Epithelial cell of proximal tubule (primary cell): ENCODE data around the gene SRGAP3. TPM values are rescaled to one million over a fixed set of nuclear protein-coding genes. Genes with fewer than 3 reads are reported as not detected.

ENCODE experiments used
- DNase-seq: peaks from one replicate; pipeline ENCODE4 v3.0.0-alpha.2; 2011; ENCODE audit warnings: low read depth
- H3K4me3 ChIP-seq: 2 replicates; pipeline ENCODE4 v1.5.1; 2011; ENCODE audit warnings: low read depth, mild to moderate bottlenecking, low read length
- total RNA-seq: library from RNA; depleted of rRNA; stranded (reverse); fragments of >200 nt; gene quantifications from 2 replicates; pipeline ENCODE4 v1.2.3, GENCODE V29; 2015
- TF ChIP-seq, protein P1 (sequence below): conservative IDR thresholded peaks from 2 replicates; pipeline ENCODE4 v1.5.1; 2012; ENCODE audit warnings: low read depth, mild to moderate bottlenecking, low read length

SRGAP3 gene
- total RNA-seq, 1 donor from 2014 or later: 3.4 TPM

DNA sequence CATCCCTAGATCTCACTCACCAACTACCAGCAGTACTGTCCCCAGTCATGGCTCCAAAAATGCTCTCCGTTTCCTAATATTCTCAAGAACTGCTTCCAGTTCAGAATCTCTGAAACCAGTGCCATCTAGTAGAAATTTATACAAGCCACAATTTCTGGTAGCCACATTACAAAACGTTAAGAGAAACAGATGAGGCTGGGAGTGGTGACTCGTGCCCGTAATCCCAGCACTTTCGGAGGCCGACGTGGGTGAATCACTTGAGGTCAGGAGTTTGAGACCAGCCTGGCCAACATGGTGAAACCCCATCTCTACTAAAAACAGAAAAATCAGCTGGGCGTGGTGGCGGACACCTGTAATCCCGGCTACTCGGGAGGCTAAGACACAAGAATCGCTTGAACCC lies 207.8 kb downstream of the SRGAP3 start:
- no peak for DNase-seq
- no peak overlapping the region for H3K4me3 ChIP-seq
- TF ChIP-seq, protein P1, sequence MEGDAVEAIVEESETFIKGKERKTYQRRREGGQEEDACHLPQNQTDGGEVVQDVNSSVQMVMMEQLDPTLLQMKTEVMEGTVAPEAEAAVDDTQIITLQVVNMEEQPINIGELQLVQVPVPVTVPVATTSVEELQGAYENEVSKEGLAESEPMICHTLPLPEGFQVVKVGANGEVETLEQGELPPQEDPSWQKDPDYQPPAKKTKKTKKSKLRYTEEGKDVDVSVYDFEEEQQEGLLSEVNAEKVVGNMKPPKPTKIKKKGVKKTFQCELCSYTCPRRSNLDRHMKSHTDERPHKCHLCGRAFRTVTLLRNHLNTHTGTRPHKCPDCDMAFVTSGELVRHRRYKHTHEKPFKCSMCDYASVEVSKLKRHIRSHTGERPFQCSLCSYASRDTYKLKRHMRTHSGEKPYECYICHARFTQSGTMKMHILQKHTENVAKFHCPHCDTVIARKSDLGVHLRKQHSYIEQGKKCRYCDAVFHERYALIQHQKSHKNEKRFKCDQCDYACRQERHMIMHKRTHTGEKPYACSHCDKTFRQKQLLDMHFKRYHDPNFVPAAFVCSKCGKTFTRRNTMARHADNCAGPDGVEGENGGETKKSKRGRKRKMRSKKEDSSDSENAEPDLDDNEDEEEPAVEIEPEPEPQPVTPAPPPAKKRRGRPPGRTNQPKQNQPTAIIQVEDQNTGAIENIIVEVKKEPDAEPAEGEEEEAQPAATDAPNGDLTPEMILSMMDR: no peak

DNA sequence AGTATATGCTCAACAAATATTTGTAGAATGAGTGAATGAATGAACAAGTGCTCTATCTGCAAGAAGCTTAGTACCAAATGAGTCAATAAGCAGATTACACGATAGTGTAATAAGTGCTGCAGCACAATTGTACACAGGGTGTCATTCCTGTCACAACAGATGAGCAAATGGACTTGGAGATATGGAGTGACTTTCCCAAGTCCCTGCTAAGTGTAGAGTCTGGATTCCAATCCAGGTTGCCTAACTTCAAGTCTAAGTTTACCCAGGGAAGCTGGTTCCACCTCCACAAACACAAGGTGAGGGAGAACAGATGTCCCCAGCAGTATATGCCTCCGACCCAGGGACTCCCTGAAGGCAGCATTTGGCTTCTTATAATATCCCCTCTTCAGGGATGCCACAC lies 208.4 kb downstream of the SRGAP3 start:
- TF ChIP-seq, protein P1: no peak
- DNase-seq: no peak
- no peak overlapping the region for H3K4me3 ChIP-seq

DNA sequence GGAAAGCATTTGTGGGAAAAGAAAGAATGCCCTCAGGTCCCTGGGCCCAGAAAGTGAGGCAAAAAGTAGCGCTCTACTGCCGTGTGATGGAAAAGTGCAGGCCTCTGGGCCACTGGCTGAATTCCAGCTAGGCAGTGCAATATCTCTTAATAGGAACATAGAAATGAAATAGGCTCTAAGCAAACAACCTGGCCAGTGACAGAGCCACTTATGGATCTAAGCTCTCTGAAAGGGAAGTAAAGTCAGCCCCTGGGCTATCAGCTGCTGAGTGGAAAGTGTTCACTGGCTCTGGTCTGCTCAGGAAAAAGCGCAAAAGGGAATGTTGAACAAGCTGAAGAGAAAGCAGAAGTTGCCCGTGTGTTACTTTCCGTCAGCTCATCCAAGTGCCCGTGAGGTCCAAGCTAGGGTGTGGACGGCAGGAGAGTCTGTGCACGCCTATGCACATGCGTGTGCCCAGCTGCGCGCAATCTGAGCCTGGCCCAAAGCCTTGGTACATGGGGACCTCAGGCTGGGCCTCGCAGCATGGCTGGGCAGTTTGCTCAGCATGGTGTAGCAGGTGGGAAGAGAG lies 212.2 kb downstream of the SRGAP3 start:
- TF ChIP-seq, protein P1: no peak
- no peak for DNase-seq
- H3K4me3 ChIP-seq: no peak overlapping the region

DNA sequence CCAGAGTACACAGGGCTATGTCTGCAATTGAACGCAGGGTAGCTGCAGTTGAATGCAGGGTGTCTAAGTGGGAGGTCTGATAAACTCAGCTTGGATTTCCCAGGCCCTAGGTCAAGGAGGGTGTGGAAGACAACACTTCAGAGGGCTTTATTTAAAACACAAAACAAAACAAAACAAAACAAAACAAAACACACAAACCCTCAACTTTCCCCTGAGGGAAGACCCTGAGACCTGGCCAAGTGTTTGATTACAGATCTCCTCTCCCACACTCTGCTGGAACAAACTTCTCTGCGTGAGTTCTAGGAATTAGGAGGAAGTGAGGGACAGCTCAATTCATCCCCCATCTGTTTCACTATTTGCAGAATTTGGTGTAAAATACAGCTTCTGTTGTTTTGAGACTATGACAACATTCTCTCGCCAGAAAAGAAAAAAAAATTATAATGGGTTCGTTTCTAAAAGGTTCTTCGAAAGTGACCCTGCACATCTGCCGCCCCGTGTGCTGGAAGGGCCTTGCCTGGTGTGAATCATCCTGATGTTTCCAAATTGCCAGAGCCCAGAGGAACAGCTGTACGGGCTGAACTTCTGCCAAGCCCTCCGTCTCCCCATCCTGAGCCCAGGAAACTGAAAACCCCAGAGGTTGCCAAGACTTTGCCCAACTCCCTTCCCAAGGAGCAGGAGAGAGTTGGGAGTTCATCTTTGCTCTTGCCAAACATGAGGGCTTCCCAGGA lies 212.9 kb downstream of the SRGAP3 start:
- H3K4me3 ChIP-seq: no peak overlapping the region
- DNase-seq: no peak
- TF ChIP-seq, protein P1: no peak

DNA sequence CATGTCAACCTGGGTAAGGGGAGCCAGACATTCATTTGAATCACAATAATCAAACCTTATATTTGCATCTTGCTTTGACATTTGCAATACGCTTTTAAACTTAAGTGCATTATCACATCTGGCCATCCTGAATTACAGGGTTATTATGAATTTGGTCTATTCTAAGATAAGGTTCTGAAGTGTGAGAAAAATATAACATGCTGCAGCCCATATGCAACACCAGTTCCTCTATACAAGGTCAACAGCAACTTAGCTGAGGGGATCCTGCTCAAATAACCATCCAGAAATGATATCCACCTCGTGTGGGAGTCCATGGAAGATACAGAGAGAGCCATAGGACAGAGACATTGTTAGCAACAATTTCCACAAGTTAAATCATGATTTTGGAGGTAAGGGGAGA lies 213.5 kb downstream of the SRGAP3 start:
- no peak for DNase-seq
- H3K4me3 ChIP-seq: no peak overlapping the region
- TF ChIP-seq, protein P1: no peak

DNA sequence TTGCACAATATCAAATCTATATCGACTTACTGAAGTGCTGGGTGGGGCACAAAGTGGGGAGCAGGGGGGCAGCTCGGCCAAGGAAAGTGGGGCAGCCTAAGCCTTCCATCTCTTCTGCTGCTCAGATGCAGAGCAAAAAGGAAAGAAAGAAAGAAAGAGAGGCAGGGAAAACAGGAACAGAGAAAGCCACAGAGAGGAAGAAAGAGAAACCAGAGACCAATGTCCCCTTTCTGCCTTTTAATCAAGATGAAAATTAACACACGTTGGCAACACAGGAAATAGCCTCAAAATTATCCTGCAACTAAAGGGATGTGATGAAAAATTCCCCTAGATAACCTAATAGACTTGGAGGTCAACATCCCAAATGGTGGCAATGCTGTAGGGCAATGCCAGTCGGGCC lies 214.0 kb downstream of the SRGAP3 start:
- no peak for DNase-seq
- TF ChIP-seq, protein P1: no peak
- H3K4me3 ChIP-seq: no peak overlapping the region

DNA sequence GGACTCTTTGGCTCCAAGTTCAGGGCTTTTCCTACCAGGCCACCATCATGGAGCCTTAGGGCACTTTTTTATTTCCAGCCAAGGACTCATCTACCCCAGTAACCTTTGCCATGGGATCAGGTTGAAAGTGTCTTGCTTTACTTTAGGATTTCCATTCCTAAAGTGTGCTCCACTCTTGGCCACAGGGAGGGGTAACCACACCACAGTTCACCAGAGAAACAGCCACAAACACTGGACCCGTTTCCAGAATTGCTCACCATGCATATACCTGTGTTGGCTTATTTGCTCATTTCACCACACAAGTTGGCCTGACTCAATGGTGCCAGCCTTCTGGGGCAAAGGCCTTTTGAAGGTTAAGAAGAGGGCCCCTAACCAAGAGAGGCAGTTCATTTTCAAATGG lies 215.6 kb downstream of the SRGAP3 start:
- TF ChIP-seq, protein P1: no peak
- no peak for DNase-seq
- no peak overlapping the region for H3K4me3 ChIP-seq
